Measurements from ENCODE around the gene FBLN1. TPM values are rescaled to one million over a fixed set of nuclear protein-coding genes. Genes with fewer than 3 reads are reported as not detected.
"Not testable (repeated sequence)": the region's sequence is repeated elsewhere in the genome, so short reads cannot be mapped to it uniquely, and the experiment has no call there.

FBLN1 gene
- polyA plus RNA-seq, 3 donors: 0.03 to 0.17 TPM; not detected in 1

DNA sequence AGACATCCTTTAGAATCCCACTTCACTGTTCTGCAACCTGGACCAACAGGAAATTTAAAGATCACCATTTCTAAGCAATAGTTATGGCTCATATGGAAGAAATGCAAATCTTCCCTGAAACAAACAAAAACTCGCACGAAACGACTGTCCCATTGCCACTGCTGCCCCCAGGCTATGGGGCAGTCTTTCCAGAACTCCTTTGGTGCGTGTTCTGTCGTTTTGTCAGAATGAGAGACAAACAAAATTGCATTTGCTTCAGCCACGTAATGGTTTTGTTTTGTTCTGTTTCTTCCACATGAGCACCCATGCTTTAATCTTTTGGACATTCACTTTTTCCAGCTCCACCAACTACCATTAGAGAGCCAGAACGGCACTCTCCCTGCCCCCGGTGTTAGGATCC lies 10.8 kb upstream of the FBLN1 start:
- no peak overlapping the region for H3K9ac ChIP-seq (ENCODE audit: insufficient read depth, low read length, poor library complexity, severe bottlenecking)
- H3K4me3 ChIP-seq (replicated peaks in 1 of 3; ENCODE audit: low read depth in 2 of 3, low read length in 3 of 3): no peak overlapping the region
- H2AFZ ChIP-seq (ENCODE audit: insufficient read depth, low read depth, low read length, poor library complexity, severe bottlenecking): no peak overlapping the region
- no peaks in the 10 kb centered on the region for H3K36me3 ChIP-seq (replicated peaks in 1 of 2; ENCODE audit: control insufficient read depth in 1 of 2, insufficient read depth in 2 of 2, low read length in 2 of 2)
- H3K4me3 Mint-ChIP-seq: no peak overlapping the region
- no peaks in the 10 kb centered on the region for H3K79me2 ChIP-seq (ENCODE audit: insufficient read depth, low read length)
- H3K27ac ChIP-seq (ENCODE audit: low read depth in 1 of 2, low read length in 2 of 2): no peak overlapping the region
- H3K9me3 Mint-ChIP-seq: peaks cover 2 to 33% (median 24%) of the 10 kb centered on the region in 7 donors
- WGBS (ENCODE audit: insufficient coverage): 85% methylated on average over 6 of the region's 8 CpGs
- no peak overlapping the region for H3K27ac Mint-ChIP-seq
- no peak overlapping the region for H3K4me2 ChIP-seq (replicated peaks; ENCODE audit: extremely low read depth, low read length, poor library complexity, severe bottlenecking)
- no peaks in the 10 kb centered on the region for H4K20me1 ChIP-seq (ENCODE audit: insufficient read depth, low read length)
- H3K4me1 ChIP-seq (ENCODE audit: control insufficient read depth in 1 of 2, insufficient read depth in 2 of 2, low read length in 2 of 2): no peaks in the 10 kb centered on the region
- H3K36me3 Mint-ChIP-seq: no peaks in the 10 kb centered on the region
- no peak for DNase-seq
- intact Hi-C loops (cut with micrococcal nuclease): no loop called here
- H3K27me3 Mint-ChIP-seq (ENCODE audit: low read depth in 3 of 3): peaks cover 15 to 28% (median 15%) of the 10 kb centered on the region in 3 donors
- no peaks in the 10 kb centered on the region for H3K4me1 Mint-ChIP-seq
- H3K9me3 ChIP-seq (replicated peaks in 1 of 2; ENCODE audit: control insufficient read depth in 1 of 2, insufficient read depth in 1 of 2, low read length in 2 of 2): no peaks in the 10 kb centered on the region
- H3K27me3 ChIP-seq (ENCODE audit: control insufficient read depth in 2 of 2, insufficient read depth in 2 of 2, low read length in 2 of 2): no peaks in the 10 kb centered on the region
- TF ChIP-seq, protein P1, sequence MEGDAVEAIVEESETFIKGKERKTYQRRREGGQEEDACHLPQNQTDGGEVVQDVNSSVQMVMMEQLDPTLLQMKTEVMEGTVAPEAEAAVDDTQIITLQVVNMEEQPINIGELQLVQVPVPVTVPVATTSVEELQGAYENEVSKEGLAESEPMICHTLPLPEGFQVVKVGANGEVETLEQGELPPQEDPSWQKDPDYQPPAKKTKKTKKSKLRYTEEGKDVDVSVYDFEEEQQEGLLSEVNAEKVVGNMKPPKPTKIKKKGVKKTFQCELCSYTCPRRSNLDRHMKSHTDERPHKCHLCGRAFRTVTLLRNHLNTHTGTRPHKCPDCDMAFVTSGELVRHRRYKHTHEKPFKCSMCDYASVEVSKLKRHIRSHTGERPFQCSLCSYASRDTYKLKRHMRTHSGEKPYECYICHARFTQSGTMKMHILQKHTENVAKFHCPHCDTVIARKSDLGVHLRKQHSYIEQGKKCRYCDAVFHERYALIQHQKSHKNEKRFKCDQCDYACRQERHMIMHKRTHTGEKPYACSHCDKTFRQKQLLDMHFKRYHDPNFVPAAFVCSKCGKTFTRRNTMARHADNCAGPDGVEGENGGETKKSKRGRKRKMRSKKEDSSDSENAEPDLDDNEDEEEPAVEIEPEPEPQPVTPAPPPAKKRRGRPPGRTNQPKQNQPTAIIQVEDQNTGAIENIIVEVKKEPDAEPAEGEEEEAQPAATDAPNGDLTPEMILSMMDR (IDR thresholded peaks at IDR 0.05): no peak

DNA sequence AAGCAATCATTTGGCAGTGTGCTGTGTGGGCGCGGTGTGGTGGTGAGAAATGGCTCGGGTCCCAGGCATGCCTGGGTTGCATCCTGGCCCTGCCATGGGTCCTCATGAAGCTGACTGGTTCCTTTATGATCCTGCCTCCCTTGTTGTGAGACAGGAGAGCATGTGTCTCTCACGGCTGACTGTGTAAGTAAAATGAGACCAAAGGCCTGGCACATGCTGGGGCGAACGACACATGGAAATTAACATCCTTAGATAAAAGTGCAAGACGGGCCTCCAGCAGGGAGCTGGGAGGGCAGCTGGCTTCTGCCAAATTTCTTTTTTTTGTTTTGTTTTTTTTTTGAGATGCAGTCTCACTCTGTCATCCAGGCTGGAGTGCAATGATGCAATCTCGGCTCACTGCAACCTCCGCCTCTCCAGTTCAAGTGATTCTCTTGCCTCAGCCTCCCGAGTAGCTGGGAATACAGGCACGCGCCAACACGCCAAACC lies 9.4 kb upstream of the FBLN1 start:
- no peaks in the 10 kb centered on the region for H3K9me3 ChIP-seq (replicated peaks in 1 of 2; ENCODE audit: control insufficient read depth in 1 of 2, insufficient read depth in 1 of 2, low read length in 2 of 2)
- TF ChIP-seq, protein P1 (IDR thresholded peaks at IDR 0.05): no peak
- H4K20me1 ChIP-seq (ENCODE audit: insufficient read depth, low read length): no peaks in the 10 kb centered on the region
- peaks cover 13 to 33% (median 16%) of the 10 kb centered on the region in 3 donors for H3K27me3 Mint-ChIP-seq (ENCODE audit: low read depth in 3 of 3)
- H3K4me3 Mint-ChIP-seq: no peak overlapping the region
- H3K9ac ChIP-seq (ENCODE audit: insufficient read depth, low read length, poor library complexity, severe bottlenecking): no peak overlapping the region
- no peak overlapping the region for H3K4me2 ChIP-seq (replicated peaks; ENCODE audit: extremely low read depth, low read length, poor library complexity, severe bottlenecking)
- no peaks in the 10 kb centered on the region for H3K36me3 Mint-ChIP-seq
- H3K27ac Mint-ChIP-seq: no peak overlapping the region
- H3K79me2 ChIP-seq (ENCODE audit: insufficient read depth, low read length): no peaks in the 10 kb centered on the region
- no peaks in the 10 kb centered on the region for H3K4me1 Mint-ChIP-seq
- WGBS (ENCODE audit: insufficient coverage): 98% methylated on average over 9 of the region's 13 CpGs
- H3K4me1 ChIP-seq (ENCODE audit: control insufficient read depth in 1 of 2, insufficient read depth in 2 of 2, low read length in 2 of 2): no peaks in the 10 kb centered on the region
- no peak for DNase-seq
- H3K36me3 ChIP-seq (replicated peaks in 1 of 2; ENCODE audit: control insufficient read depth in 1 of 2, insufficient read depth in 2 of 2, low read length in 2 of 2): no peaks in the 10 kb centered on the region
- H3K4me3 ChIP-seq (replicated peaks in 1 of 3; ENCODE audit: low read depth in 2 of 3, low read length in 3 of 3): no peak overlapping the region
- intact Hi-C loops (cut with micrococcal nuclease): no loop called here
- H2AFZ ChIP-seq (ENCODE audit: insufficient read depth, low read depth, low read length, poor library complexity, severe bottlenecking): no peak overlapping the region
- no peak overlapping the region for H3K27ac ChIP-seq (ENCODE audit: low read depth in 1 of 2, low read length in 2 of 2)
- no peaks in the 10 kb centered on the region for H3K27me3 ChIP-seq (ENCODE audit: control insufficient read depth in 2 of 2, insufficient read depth in 2 of 2, low read length in 2 of 2)
- H3K9me3 Mint-ChIP-seq: peaks cover under 1 to 29% (median 21%) of the 10 kb centered on the region in 7 donors

DNA sequence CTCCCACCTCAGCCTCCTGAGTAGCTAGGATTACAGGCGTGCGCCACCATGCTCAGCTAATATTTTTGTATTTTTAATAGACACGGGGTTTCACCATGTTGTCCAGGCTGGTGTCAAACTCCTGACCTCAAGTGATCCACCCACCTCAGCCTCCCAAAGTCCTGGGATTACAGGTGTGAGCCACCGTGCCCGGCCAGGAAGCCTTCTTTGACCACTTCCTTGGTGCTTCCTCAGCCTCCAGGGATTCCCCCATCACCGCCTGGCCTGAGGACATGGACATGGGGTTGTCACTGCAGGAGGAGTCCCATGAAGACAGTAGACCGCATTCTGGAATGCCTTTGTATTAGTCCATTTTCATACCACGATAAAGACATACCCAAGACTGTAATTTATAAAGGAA lies 8.4 kb upstream of the FBLN1 start:
- H2AFZ ChIP-seq (ENCODE audit: insufficient read depth, low read depth, low read length, poor library complexity, severe bottlenecking); H3K4me1 ChIP-seq (ENCODE audit: control insufficient read depth in 1 of 2, insufficient read depth in 2 of 2, low read length in 2 of 2); H3K27ac ChIP-seq (ENCODE audit: low read depth in 1 of 2, low read length in 2 of 2); intact Hi-C loops (cut with micrococcal nuclease); H3K4me2 ChIP-seq (replicated peaks; ENCODE audit: extremely low read depth, low read length, poor library complexity, severe bottlenecking); H3K9me3 ChIP-seq (replicated peaks in 1 of 2; ENCODE audit: control insufficient read depth in 1 of 2, insufficient read depth in 1 of 2, low read length in 2 of 2); H3K9ac ChIP-seq (ENCODE audit: insufficient read depth, low read length, poor library complexity, severe bottlenecking); DNase-seq; H3K4me1 Mint-ChIP-seq; H3K79me2 ChIP-seq (ENCODE audit: insufficient read depth, low read length); H3K36me3 ChIP-seq (replicated peaks in 1 of 2; ENCODE audit: control insufficient read depth in 1 of 2, insufficient read depth in 2 of 2, low read length in 2 of 2); H3K4me3 ChIP-seq (replicated peaks in 1 of 3; ENCODE audit: low read depth in 2 of 3, low read length in 3 of 3); H3K27me3 ChIP-seq (ENCODE audit: control insufficient read depth in 2 of 2, insufficient read depth in 2 of 2, low read length in 2 of 2); H3K36me3 Mint-ChIP-seq; H4K20me1 ChIP-seq (ENCODE audit: insufficient read depth, low read length): not testable (repeated sequence)
- WGBS (ENCODE audit: insufficient coverage): 94% methylated on average over 4 of the region's 8 CpGs
- H3K4me3 Mint-ChIP-seq: peak overlapping the region in 1 of 2 donors; percentile 30
- peaks cover 0 to 20% (median 13%) of the 10 kb centered on the region in 7 donors for H3K9me3 Mint-ChIP-seq
- peak overlapping the region in 1 of 7 donors; percentile 23 for H3K27ac Mint-ChIP-seq
- H3K27me3 Mint-ChIP-seq (ENCODE audit: low read depth in 3 of 3): peaks cover 13 to 28% (median 16%) of the 10 kb centered on the region in 3 donors

Measured in CD14-positive monocyte (primary cell).